Mucosa of stomach (tissue), 1 donor: ENCODE results near the gene CGNL1.

Experiments used
- H3K27me3 ChIP-seq: one replicate; pipeline ENCODE4 v1.7.0; 2013; ENCODE audit warnings: mild to moderate bottlenecking, low read length; ENCODE audit not compliant: control insufficient read depth, insufficient read depth
- H3K36me3 ChIP-seq: one replicate; pipeline ENCODE4 v1.7.0; 2013; ENCODE audit warnings: low read length; ENCODE audit not compliant: control insufficient read depth, insufficient read depth
- H3K4me1 ChIP-seq: one replicate; pipeline ENCODE4 v1.7.0; 2013; ENCODE audit warnings: mild to moderate bottlenecking, low read length; ENCODE audit not compliant: control insufficient read depth, insufficient read depth
- H3K4me3 ChIP-seq: one replicate; pipeline ENCODE4 v1.7.0; 2013; ENCODE audit warnings: low read length
- H3K9ac ChIP-seq: one replicate; pipeline ENCODE4 v1.7.0; 2013; ENCODE audit warnings: mild to moderate bottlenecking, low read length, moderate library complexity
- H3K9me3 ChIP-seq: one replicate; pipeline ENCODE4 v1.7.0; 2013; ENCODE audit warnings: mild to moderate bottlenecking, low read length, moderate library complexity; ENCODE audit not compliant: control insufficient read depth
- donor health status: Pancreatic carcinoma.

Gene CGNL1

DNA sequence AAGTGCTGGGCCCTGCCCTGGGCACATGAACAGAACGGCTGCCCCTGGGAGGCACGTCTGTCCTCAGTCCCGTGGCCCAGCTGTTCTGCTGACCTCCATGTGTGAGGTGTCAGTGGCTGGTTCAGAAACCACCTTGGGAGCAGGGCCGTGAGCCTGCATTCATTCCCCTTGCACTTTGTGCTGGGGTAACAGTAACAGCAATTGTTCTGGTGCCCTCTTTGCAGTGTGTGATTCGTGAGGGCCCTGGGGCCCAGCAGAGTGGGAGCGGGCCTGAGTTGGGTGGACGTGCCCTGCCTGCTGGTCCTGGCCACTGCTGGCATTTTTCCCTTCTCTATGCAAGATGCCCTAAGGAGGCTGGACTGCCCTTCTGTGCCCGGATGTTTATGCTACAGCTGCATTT, 165.0 kb downstream of the CGNL1 start:
- Histone ChIP-seq H3K9ac (no peak overlapping the region), H3K36me3 (no peaks in the 10 kb centered on the region), H3K27me3 (no peaks in the 10 kb centered on the region)

DNA sequence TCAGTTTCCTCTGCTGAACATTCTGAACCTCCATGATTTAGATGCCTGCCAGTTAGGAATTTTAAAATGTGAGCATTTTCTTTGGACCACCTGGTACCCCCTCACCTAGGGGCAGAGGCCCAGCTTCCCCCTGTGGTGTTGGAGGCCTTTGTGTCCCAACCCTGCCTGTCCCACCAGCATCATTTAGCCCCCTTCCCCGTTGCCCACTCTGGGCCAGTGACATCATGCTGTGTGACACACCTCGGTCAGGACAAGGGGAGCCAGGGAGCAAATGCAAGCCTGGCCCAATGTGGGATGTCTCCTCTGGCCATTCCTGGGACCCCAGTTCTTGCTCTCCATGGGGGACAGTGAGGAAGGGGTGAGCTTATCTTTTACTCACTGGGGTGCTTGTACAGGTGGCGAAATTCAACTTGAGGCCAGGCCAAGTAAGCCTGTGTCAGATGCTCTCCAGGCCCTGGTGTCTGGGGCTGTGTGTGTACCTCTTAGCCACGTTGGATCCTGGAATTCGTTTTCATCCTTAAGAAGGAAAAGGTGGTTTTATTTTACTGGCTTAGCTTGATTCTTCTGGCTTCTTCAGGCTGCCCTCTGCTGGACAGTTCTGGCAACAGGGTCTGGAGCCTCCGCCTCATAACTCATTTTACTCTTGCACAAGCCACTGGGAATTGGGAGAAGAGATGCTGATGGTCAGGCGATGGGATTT, 165.7 kb downstream of the CGNL1 start:
- Histone ChIP-seq H3K27me3 (no peaks in the 10 kb centered on the region), H3K4me3 (no peak overlapping the region), H3K9ac (no peak overlapping the region)

More for the DNA sequence above, 165.0 kb downstream of the CGNL1 start:
- Histone ChIP-seq H3K4me3 (no peak overlapping the region), H3K4me1 (peaks cover 4% of the 10 kb centered on the region), H3K9me3 (no peaks in the 10 kb centered on the region)

DNA sequence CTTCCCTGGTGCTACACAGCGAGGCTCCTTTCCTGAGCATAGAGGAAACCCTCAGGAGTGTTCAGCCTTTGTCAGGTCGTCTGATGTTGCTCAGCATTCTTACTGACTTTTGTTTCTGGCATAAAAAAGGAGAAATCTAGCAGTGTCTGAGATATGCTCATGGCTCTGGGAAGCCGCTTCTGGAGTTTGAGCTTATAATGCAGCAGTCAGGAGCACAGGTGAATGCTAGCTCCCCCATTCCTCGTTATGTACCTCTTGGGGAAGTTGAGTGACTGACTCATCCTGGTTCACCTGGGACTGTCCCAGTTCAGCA, 166.2 kb downstream of the CGNL1 start:
- H3K9ac ChIP-seq, result no peak overlapping the region
- H3K36me3 ChIP-seq, result no peaks in the 10 kb centered on the region
- no peak overlapping the region for H3K4me3 ChIP-seq
- H3K4me1 ChIP-seq, result peaks cover 2% of the 10 kb centered on the region
- H3K9me3 ChIP-seq, result no peaks in the 10 kb centered on the region
- no peaks in the 10 kb centered on the region for H3K27me3 ChIP-seq

More for the DNA sequence above, 165.7 kb downstream of the CGNL1 start:
- H3K9me3 ChIP-seq, result no peaks in the 10 kb centered on the region
- no peaks in the 10 kb centered on the region for H3K4me1 ChIP-seq
- H3K36me3 ChIP-seq, result no peaks in the 10 kb centered on the region

DNA sequence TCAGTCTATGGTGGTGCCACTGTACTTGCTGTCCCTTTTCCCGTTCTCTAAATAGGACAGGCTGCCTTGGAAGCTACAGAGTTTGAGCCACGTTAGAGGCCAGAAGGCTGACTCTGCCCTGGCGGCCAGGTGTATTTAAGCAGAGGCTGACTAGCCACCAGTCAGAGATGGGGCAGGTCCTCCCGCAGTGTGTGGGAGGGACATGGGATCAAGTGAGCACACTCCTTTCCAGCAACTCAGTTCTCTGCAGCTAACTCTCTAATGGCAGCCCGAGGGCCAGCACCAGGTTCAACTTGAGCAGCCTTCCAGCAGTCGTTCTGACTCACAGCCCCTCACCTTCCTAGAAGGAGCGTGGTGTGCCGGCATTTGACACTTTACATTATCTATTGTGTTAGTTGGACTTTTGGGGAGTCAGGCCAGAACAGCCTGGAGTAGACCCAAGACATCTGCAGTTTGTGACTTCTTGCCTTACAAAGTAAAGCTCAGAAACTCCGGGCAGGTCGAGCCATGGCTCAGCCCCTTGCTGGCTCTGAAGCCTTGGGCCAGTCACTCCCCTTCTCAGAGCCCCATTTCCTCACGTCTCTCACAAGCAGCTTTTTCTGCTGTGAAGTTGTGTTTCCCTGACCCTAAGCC, 168.7 kb downstream of the CGNL1 start:
- H3K4me3 ChIP-seq, result no peak overlapping the region
- H3K9me3 ChIP-seq, result no peaks in the 10 kb centered on the region
- no peaks in the 10 kb centered on the region for H3K27me3 ChIP-seq
- H3K4me1 ChIP-seq, result peaks cover 26% of the 10 kb centered on the region
- H3K36me3 ChIP-seq, result no peaks in the 10 kb centered on the region
- H3K9ac ChIP-seq, result no peak overlapping the region

DNA sequence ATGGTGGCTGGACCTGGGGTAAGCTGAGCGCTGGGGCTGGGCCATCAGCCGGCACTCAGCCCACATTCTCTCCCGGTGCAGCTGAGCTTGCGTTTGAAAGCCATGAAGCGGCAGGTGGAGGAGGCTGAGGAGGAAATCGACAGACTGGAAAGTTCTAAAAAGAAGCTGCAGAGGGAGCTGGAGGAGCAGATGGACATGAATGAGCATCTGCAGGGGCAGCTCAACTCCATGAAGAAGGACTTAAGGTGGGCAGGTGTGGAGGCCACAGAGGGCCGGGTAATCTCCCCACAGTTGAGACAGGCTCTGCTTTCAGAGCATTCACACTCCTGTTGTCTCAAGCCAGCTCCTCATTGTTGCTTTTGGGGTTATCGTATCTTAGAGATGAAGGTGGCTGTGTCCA, 169.7 kb downstream of the CGNL1 start:
- H3K4me3 ChIP-seq, result no peak overlapping the region
- no peaks in the 10 kb centered on the region for H3K27me3 ChIP-seq
- H3K9ac ChIP-seq, result no peak overlapping the region
- no peaks in the 10 kb centered on the region for H3K36me3 ChIP-seq
- no peaks in the 10 kb centered on the region for H3K9me3 ChIP-seq
- H3K4me1 ChIP-seq, result peaks cover 35% of the 10 kb centered on the region

DNA sequence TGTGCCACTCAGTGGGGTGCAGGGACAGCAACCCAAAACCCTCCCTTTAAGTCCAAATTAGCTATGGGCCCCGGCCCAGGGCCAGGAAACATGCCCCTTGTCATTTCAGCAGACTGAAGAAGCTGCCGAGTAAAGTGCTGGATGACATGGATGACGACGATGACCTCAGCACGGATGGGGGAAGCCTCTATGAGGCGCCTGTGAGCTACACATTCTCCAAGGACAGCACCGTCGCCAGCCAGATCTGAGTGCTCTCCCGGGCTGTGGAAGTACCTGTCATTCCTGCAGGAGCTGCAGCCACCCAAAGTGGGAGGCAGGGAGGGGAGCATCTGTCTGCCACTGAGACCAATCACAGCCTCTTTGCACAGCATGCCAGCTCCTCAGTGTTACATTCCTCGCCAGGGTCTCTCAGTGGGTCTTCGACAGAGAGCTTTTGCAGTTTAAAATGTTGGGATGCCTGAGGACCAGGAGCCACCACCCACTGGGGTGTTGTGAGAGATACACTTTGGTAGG, 171.0 kb downstream of the CGNL1 start:
- H3K4me3 ChIP-seq, result no peak overlapping the region
- H3K36me3 ChIP-seq, result no peaks in the 10 kb centered on the region
- peaks cover 48% of the 10 kb centered on the region for H3K4me1 ChIP-seq
- no peak overlapping the region for H3K9ac ChIP-seq
- H3K27me3 ChIP-seq, result no peaks in the 10 kb centered on the region
- no peaks in the 10 kb centered on the region for H3K9me3 ChIP-seq

DNA sequence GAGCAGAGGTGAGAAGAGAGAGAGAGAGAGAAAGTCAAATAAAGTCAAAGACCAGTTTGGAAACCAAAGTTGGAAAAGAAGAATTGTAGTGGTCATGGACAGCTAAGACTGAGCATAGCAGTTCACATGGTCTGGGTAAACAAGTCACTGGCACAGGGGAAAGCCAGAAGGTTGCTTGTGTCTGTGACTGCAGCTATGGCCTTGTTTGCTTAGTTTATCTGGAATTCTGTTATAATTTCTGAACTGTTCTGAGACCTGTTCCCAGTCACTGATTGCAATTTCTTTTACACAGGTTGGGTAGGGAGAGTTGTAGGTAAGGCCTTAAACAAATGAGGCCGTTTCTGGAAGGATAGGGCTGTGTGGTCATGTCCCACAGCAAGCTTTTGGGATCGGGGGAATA, 172.0 kb downstream of the CGNL1 start:
- H3K27me3 ChIP-seq, result no peaks in the 10 kb centered on the region
- peak overlapping the region; percentile 36 for H3K9ac ChIP-seq
- no peaks in the 10 kb centered on the region for H3K36me3 ChIP-seq
- peaks cover 48% of the 10 kb centered on the region for H3K4me1 ChIP-seq
- no peak overlapping the region for H3K4me3 ChIP-seq
- H3K9me3 ChIP-seq, result no peaks in the 10 kb centered on the region

DNA sequence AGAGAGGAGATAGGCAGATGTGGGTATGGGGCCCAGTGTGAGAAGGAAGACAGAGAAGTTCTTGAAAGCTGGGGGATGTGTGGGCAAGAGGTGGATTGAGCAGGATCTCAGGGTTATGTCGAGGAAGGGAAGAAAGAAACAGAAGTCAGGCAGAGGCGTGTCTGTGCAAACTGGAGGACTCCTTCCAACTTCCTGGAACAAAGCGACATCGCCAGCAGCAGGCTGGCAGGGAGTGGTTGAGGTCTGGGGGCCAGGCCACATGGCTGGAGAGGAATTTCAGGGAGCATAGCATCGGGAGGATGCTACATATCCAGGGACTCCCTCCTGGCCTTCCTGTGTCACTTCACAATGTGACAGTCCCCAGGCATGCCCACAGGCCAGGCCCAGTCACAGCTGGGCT, 172.5 kb downstream of the CGNL1 start:
- Histone ChIP-seq H3K4me1 (peaks cover 48% of the 10 kb centered on the region), H3K9ac (peak overlapping the region; percentile 36), H3K9me3 (no peaks in the 10 kb centered on the region), H3K27me3 (no peaks in the 10 kb centered on the region), H3K36me3 (no peaks in the 10 kb centered on the region), H3K4me3 (no peak overlapping the region)

DNA sequence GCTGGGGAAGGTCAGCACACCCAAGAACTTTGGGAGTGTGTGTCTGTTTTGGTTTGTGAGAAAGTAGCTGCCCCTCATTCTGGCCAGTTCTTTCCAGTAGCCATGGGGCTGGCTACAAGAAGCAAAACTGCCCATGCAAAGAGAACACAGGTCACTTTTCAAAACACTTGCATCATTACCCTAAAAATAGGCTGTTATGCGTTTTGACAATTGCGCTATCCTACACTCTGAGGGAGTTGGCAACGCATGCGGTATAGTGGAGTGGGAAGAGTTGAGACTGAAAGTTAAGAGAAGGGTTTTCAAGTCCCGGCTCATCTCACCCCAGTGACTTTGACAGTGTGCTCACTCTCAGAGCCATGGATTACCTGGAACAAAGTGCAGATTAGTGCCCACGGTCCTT, 173.6 kb downstream of the CGNL1 start:
- Histone ChIP-seq H3K4me3 (no peak overlapping the region), H3K9ac (no peak overlapping the region), H3K36me3 (no peaks in the 10 kb centered on the region), H3K9me3 (no peaks in the 10 kb centered on the region), H3K4me1 (peaks cover 59% of the 10 kb centered on the region), H3K27me3 (no peaks in the 10 kb centered on the region)

DNA sequence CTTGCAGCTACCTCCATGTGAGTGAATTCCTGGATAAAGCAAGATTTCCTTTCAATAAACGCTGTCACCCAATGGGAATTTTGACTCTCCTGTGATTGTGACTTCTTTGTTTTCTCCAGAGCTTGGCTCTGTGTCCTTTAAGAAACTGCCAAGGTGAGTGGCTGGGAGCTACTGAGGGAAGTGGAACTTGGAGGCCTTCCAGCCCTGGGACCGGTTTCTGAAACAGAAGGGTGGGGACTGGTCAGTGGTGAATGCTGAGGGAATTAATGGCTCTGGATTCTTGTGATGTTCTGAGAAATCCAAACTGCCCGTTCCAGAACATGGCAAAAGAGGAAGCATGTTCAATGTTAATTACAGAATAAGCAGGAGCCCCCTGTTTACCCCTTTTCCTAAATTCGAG, 174.3 kb downstream of the CGNL1 start:
- Histone ChIP-seq H3K4me1 (peaks cover 66% of the 10 kb centered on the region), H3K27me3 (no peaks in the 10 kb centered on the region), H3K9ac (no peak overlapping the region)

DNA sequence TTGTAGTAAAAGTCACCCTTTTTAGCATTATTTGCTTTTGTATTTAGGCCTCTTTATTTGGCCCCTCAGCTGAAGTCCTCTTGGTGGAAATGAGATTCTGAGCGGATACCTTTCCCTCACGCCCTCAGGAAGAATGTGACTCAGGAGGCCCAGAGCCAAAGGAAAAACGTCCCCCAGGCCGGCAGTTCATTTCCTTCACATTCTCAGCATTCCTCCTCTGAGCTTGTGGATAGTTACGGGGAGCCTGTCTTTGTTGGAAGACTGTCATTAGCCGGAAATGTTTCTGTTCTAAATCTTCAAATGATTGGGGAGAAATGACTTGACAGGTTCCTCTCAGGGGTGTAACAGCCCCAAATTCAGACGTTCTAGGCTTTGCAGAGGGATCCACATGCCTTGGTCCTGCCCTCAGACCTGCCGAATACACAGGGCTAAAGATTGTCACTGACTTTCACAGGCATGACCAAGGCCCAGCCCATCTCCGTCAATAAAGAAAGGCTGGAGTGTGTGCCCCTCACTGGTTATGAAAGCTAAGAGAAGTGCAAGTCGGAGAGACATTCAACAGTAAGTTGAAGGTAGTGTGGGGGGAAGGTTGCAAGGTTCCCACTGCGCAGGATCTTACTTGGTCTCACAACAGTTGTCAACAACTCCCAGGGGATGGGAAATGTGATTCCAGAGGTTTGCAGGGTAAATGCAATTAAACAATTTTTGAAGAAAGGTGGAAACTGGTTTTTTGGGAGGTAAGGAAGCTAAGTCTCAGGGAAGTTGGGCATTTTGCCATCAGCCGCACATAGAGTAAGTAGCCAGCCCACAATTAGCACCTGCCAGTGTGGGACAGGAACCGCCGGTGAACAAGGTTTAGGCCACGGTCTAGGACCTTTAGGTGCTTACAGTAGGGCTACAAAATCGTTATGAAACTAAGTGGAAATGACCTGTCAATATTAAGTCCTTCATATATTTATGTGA, 175.7 kb downstream of the CGNL1 start:
- no peak overlapping the region for H3K9ac ChIP-seq
- H3K4me1 ChIP-seq, result peaks cover 66% of the 10 kb centered on the region

More for the DNA sequence above, 174.3 kb downstream of the CGNL1 start:
- H3K9me3 ChIP-seq, result no peaks in the 10 kb centered on the region
- no peak overlapping the region for H3K4me3 ChIP-seq
- no peaks in the 10 kb centered on the region for H3K36me3 ChIP-seq

More for the DNA sequence above, 175.7 kb downstream of the CGNL1 start:
- H3K27me3 ChIP-seq, result no peaks in the 10 kb centered on the region
- no peak overlapping the region for H3K4me3 ChIP-seq
- H3K9me3 ChIP-seq, result no peaks in the 10 kb centered on the region
- no peaks in the 10 kb centered on the region for H3K36me3 ChIP-seq
